ENCODE measurements around the gene MLLT1.

MLLT1 gene

GRCh38 chr19:6224308-6224675, 55.5 kb downstream of the MLLT1 start:
- peaks cover 36 to 99% (median 97%) of the 10 kb centered on the region in 10 experiments for H3K4me1 ChIP-seq
- peak overlapping the region in 3 of 11 experiments; percentile 10 to 37 (median 18); a peak in 3 of 22 replicates for H3K9ac ChIP-seq
- H3K36me3 ChIP-seq: peaks cover 45 to 85% (median 74%) of the 10 kb centered on the region in 11 experiments; a peak in 21 of 22 replicates
- peaks cover 82 to 100% (median 99%) of the 10 kb centered on the region in 11 experiments for H4K20me1 ChIP-seq
- no peak for TF ChIP-seq Cebpa-rat (IDR thresholded peaks at IDR 0.05)
- H3K9me3 ChIP-seq (replicated peaks in 1 of 11): no peaks in the 10 kb centered on the region
- H3K4me3 ChIP-seq: no peak overlapping the region
- no peak overlapping the region for H3K27ac ChIP-seq
- H3K4me2 ChIP-seq: peak overlapping the region; percentile 5 to 100 (median 94); a peak in 20 of 22 replicates
- H3K27me3 ChIP-seq: peaks cover 0 to 12% (median 0%) of the 10 kb centered on the region in 11 experiments; a peak in 3 of 22 replicates

GRCh38 chr19:6223461-6224307, 56.1 kb downstream of the MLLT1 start:
- Histone ChIP-seq H3K27me3 (peaks cover 0 to 12% (median 0%) of the 10 kb centered on the region in 11 experiments; a peak in 3 of 22 replicates), H3K36me3 (peaks cover 47 to 88% (median 74%) of the 10 kb centered on the region in 11 experiments; a peak in 21 of 22 replicates), H4K20me1 (peaks cover 82 to 100% (median 99%) of the 10 kb centered on the region in 11 experiments), H3K4me1 (peaks cover 33 to 99% (median 97%) of the 10 kb centered on the region in 10 experiments), H3K9me3 (replicated peaks in 1 of 11) (no peaks in the 10 kb centered on the region), H3K4me2 (peak overlapping the region; percentile 5 to 100 (median 94); a peak in 21 of 22 replicates), H3K4me3 (no peak overlapping the region), H3K9ac (peak overlapping the region in 5 of 11 experiments; percentile 10 to 37 (median 18); a peak in 3 of 22 replicates), H3K27ac (no peak overlapping the region)
- no peak for TF ChIP-seq Cebpa-rat (IDR thresholded peaks at IDR 0.05)

GRCh38 chr19:6222884-6223283, 56.9 kb downstream of the MLLT1 start:
- Histone ChIP-seq H3K9me3 (replicated peaks in 1 of 11) (no peaks in the 10 kb centered on the region), H3K27me3 (peaks cover 0 to 11% (median 0%) of the 10 kb centered on the region in 11 experiments; a peak in 3 of 22 replicates), H3K4me2 (peak overlapping the region in 9 of 11 experiments; percentile 44 to 100 (median 94); a peak in 16 of 22 replicates), H3K4me1 (peaks cover 26 to 96% (median 91%) of the 10 kb centered on the region in 10 experiments), H3K27ac (no peak overlapping the region), H4K20me1 (peaks cover 75 to 100% (median 98%) of the 10 kb centered on the region in 11 experiments), H3K4me3 (no peak overlapping the region), H3K9ac (peak overlapping the region in 3 of 11 experiments; percentile 9 to 37 (median 35); a peak in 3 of 22 replicates), H3K36me3 (peaks cover 47 to 93% (median 75%) of the 10 kb centered on the region in 11 experiments; a peak in 21 of 22 replicates)
- TF ChIP-seq Cebpa-rat (IDR thresholded peaks at IDR 0.05): no peak

- Histone ChIP-seq H3K36me3 (peaks cover 51 to 95% (median 77%) of the 10 kb centered on the region in 11 experiments; a peak in 21 of 22 replicates), H3K27ac (no peak overlapping the region)
- no peak for TF ChIP-seq Cebpa-rat (IDR thresholded peaks at IDR 0.05)
These were observed 57.7 kb downstream of the MLLT1 start for GRCh38 chr19:6221878-6222746.

GRCh38 chr19:6221220-6221877, 58.4 kb downstream of the MLLT1 start:
- Histone ChIP-seq H3K9me3 (replicated peaks in 1 of 11) (no peaks in the 10 kb centered on the region), H3K36me3 (peaks cover 48 to 95% (median 72%) of the 10 kb centered on the region in 11 experiments; a peak in 21 of 22 replicates), H3K27me3 (no peaks in the 10 kb centered on the region), H3K4me3 (no peak overlapping the region), H4K20me1 (peaks cover 60 to 98% (median 90%) of the 10 kb centered on the region in 11 experiments; a peak in 21 of 22 replicates), H3K4me1 (peaks cover 11 to 81% (median 76%) of the 10 kb centered on the region in 10 experiments; a peak in 19 of 20 replicates), H3K27ac (no peak overlapping the region), H3K4me2 (peak overlapping the region in 8 of 11 experiments; percentile 9 to 66 (median 56); a peak in 14 of 22 replicates), H3K9ac (peak overlapping the region in 3 of 11 experiments; percentile 3 to 26 (median 19); a peak in 2 of 22 replicates)
- TF ChIP-seq Cebpa-rat (IDR thresholded peaks at IDR 0.05): no peak

More at GRCh38 chr19:6221878-6222746, 57.7 kb downstream of the MLLT1 start:
- H3K27me3 ChIP-seq: peaks cover 0 to 3% (median 0%) of the 10 kb centered on the region in 11 experiments; a peak in 2 of 22 replicates
- H3K4me3 ChIP-seq: no peak overlapping the region
- peak overlapping the region in 8 of 11 experiments; percentile 9 to 100 (median 94); a peak in 13 of 22 replicates for H3K4me2 ChIP-seq
- no peak overlapping the region for H3K9ac ChIP-seq
- H4K20me1 ChIP-seq: peaks cover 67 to 100% (median 97%) of the 10 kb centered on the region in 11 experiments
- H3K4me1 ChIP-seq: peaks cover 18 to 88% (median 83%) of the 10 kb centered on the region in 10 experiments
- H3K9me3 ChIP-seq (replicated peaks in 1 of 11): no peaks in the 10 kb centered on the region

- no peaks in the 10 kb centered on the region for H3K9me3 ChIP-seq (replicated peaks in 1 of 11)
- no peaks in the 10 kb centered on the region for H3K27me3 ChIP-seq
- H3K36me3 ChIP-seq: peaks cover 42 to 95% (median 70%) of the 10 kb centered on the region in 11 experiments
- H3K9ac ChIP-seq: peak overlapping the region in 3 of 11 experiments; percentile 3 to 26 (median 19); a peak in 2 of 22 replicates
- peaks cover 52 to 98% (median 82%) of the 10 kb centered on the region in 11 experiments; a peak in 21 of 22 replicates for H4K20me1 ChIP-seq
- peak overlapping the region in 9 of 11 experiments; percentile 26 to 66 (median 55); a peak in 15 of 22 replicates for H3K4me2 ChIP-seq
- TF ChIP-seq Cebpa-rat (IDR thresholded peaks at IDR 0.05): no peak
- H3K4me3 ChIP-seq: no peak overlapping the region
- H3K4me1 ChIP-seq: peaks cover 8 to 73% (median 68%) of the 10 kb centered on the region in 10 experiments; a peak in 17 of 20 replicates
- no peak overlapping the region for H3K27ac ChIP-seq
These were observed 59.2 kb downstream of the MLLT1 start for GRCh38 chr19:6220385-6221191.

Data from BLaER1 treated with 17β-estradiol and CSF1 and Interleukin-3, amounts not matched to agents 10 nM and 100 nM (cell line).